ENCODE measurements around the gene FADD.

Gene FADD

GRCh38 chr11:70202920-70203750, at the start of gene FADD:
Gene FADD, plus strand, starts transcription at chr11:70203296. Its CDS starts 164 bp downstream, at chr11:70203460.
- peak; percentile 78 to 86 for DNase-seq (ENCODE audit: low read depth in 2 of 2)

DNA sequence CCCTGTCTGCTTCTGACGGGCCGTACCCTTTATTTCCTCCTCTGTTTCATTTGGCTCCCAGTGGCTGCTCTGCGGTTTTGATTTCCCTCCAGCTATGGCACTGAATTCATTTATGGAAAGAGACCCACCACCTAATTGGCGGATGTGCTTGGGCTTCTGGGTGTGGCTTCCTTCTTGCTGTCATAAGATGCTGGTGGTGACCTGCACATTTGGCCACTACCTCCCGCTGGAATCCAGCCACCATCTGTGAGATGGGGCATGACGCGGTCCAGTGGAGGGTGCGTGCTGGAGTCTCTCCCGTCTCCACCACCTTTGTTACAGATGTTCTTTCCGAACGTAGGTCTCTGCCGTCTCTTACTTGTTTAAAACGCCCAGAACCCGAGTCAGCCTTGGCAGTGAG, 47.7 kb upstream of the FADD start:
- DNase-seq (ENCODE audit: low read depth in 2 of 2) = no peak

- no peak for DNase-seq (ENCODE audit: low read depth in 2 of 2)
Observed at GRCh38 chr11:70156291-70157037, 46.6 kb upstream of the FADD start.

DNA sequence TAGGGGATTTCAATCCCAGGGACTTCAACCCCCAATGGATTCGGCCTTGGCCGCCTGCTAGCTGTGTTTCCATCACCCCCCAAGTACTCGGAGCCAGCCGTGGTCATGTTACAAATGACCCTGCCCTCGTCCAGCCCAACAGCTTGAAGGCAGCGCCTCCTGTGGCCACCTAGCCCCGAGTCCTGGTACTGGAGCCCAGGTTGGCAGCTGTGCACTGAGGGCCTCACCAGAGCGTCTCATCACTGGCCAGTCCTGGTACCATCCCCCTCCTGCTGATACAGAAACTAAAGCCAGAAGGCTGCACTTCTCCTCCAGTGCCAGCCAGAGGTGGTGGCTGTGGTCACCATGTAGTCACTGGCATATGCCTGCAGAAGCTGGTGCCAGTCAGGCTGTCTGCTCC, 44.9 kb upstream of the FADD start:
- no peak for DNase-seq (ENCODE audit: low read depth in 2 of 2)

DNA sequence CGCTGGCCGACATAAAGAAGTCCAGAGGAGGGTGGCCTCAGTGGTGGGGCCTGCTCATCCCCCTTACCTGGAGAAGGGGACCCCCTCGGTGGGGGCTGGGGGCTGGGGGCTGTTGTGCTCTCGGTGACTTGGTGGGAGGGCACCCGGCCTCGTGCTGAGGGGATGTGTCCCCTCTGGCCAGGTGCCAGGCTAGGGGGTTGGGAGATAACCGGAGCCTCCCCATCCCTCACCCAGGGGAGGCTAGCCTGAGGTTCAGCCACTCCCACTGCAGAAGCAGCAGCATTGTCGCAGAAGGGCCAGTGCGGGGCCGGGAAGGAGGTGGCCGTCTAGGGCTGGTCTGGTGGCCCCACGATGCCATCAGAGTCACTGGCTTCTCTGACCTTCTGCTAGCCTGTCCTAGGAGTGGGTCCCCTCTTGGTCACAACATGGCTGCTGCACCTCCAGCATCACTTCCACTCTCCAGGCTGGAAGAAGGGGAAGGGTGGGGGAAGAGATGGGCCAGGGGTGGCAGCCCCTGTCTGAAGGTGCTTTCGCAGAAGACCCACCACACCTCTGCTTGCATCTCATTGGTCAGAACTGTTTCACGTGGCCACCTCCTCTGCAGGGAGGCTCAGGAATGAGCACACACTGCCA, 44.2 kb upstream of the FADD start:
- DNase-seq (ENCODE audit: low read depth in 2 of 2) = no peak

DNA sequence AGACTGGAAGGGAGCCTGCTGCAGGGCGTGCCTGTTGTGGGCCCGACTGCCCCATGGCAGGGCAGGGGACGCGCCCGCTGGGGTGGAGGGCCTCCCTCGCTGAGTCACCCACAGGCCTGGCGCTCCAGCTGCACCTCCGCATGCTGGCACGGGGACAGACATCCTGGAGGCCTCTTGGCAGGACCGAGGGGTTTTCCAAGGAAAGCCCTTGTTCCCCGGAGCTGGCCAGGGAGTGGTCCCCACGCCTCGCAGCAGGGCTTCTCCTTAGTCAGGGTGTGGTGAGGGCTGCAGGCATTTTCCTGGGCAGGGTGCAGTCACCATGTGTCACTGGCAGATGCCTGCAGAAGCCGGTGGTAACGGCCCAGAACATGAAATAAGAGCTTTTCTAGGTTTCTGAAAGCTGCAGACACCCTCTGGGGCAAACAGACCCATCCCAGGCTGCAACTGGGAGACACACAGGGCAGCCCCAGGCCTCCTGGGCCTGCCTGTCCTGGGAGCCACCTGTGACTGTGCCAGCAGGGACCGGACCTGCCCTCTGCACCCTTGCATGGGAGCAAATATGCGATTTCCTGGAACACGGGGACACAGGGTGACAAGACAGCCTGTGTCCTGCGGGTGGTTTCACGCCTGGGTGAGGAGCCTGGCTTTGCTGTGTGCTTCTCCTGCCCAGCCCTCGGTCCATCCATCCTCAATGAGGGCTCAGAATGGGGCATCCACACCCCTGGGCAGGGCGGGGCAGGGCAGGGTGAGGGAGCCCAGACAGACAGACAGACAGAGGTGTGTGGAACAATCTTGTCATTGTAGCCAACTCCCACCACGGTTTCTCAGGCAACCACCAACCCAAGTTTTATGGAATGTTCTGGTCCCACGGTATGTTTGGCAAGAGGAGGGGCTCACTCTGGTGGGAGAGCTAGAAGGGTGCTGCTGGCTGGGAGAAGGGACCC, 43.2 kb upstream of the FADD start:
- DNase-seq (ENCODE audit: low read depth in 2 of 2) = no peak

DNA sequence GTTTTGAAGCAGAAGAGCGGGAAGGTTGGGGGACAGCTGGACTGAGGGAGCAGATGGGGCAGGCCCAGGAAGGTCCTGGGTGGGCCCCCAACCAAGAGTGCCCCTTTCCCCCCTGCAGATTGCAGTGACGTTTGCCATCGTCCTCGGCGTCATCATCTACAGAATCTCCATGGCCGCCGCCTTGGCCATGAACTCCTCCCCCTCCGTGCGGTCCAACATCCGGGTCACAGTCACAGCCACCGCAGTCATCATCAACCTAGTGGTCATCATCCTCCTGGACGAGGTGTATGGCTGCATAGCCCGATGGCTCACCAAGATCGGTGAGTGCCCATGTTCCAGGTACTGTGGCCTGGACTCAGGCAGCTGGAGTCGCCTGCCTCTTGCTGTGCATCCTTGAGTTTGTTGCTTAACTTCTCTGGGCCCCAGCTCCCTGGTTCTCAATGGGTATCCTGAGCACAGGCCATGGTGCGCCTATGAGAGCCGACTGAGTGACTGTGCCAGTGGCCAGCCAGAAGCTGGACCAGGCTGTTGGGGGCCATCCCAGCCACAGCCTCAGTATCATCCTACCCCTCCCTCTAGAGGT, 42.0 kb upstream of the FADD start:
- DNase-seq (ENCODE audit: low read depth in 2 of 2) = no peak

GRCh38 chr11:70164705-70165104, 38.4 kb upstream of the FADD start:
- no peak for DNase-seq (ENCODE audit: low read depth in 2 of 2)

DNA sequence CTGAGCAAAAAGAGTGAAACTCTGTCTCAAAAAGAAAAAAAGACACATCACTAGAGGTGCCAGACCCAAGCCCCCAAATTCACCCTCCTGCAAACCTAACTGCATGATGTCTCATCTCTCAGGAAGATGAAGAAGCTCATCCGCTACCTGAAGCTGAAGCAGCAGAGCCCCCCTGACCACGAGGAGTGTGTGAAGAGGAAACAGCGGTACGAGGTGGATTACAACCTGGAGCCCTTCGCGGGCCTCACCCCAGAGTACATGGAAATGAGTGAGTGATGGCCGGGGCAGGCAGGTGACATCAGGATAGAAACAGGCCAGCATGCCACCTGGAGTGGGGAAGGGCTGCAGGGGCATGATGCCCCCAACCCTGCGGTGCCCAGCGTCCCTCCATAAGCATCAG, 36.0 kb upstream of the FADD start:
- no peak for DNase-seq (ENCODE audit: low read depth in 2 of 2)

GRCh38 chr11:70167723-70168404, 35.2 kb upstream of the FADD start:
- no peak for DNase-seq (ENCODE audit: low read depth in 2 of 2)

GRCh38 chr11:70168405-70168754, 34.7 kb upstream of the FADD start:
- DNase-seq (ENCODE audit: low read depth in 2 of 2) = no peak

DNA sequence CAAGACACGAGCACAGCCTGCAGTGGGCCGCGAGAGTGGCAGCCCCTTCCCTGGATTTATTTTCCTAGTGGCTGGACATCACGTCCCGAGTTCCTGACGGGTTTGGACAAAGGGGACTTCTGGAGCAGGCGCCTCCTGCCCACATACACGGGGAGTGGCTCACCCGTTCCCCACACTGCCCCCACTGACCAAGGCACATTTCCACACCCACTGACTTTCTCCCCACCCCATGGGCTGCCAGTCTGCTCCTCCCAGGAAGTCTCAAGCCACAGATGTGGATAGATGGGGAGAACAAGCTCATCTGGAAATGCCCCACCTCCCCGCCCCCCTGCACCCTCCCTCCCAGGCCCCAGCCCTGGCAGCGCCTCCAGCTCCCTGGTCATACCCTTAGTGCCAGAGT, 34.0 kb upstream of the FADD start:
- no peak for DNase-seq (ENCODE audit: low read depth in 2 of 2)

DNA sequence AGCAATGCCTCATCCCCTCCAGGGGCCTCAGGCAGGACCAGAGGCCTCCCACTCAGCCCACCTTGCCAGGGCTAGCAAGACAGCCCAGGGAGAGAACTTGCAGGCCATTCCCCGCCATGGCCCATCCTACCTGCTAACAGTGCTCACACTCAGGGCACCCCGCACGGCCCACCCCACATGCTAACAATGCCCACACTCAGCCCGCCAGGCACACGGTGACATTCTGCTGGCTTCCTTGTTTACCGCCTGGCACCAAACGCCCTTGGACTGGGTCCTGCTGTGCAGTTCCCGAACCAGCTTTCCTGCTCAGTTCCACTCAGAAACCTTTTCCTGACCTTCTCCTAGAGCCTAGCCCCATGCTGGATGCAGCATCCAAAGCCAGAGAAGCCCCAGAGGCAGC, 33.5 kb upstream of the FADD start:
- DNase-seq (ENCODE audit: low read depth in 2 of 2) = no peak

DNA sequence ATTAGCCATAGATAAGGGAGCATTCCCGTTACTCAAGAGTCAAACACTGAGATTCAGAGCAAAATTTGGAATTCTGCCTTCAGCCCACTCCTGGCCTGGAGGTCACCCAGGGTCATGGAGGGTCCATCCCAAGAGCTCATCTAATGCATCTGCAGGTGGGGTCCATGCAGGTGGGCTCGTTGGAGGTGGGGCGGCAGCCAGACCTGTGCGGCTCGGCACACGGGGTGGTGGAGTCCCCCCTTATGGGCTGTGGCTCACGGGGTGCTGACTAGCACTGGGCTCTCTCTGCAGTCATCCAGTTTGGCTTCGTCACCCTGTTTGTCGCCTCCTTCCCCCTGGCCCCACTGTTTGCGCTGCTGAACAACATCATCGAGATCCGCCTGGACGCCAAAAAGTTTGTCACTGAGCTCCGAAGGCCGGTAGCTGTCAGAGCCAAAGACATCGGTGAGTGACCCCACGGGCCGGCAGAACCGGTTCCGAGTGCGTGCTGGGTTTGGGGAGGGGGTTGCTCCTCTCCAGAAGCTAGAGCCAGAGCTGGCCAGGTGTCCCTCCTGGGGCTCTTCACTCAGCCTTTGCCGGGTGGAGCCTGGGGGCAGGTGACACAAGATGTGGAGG, 32.4 kb upstream of the FADD start:
- DNase-seq (ENCODE audit: low read depth in 2 of 2) = no peak

- DNase-seq (ENCODE audit: low read depth in 2 of 2) = no peak
Observed at GRCh38 chr11:70173018-70173417, 30.1 kb upstream of the FADD start.

DNA sequence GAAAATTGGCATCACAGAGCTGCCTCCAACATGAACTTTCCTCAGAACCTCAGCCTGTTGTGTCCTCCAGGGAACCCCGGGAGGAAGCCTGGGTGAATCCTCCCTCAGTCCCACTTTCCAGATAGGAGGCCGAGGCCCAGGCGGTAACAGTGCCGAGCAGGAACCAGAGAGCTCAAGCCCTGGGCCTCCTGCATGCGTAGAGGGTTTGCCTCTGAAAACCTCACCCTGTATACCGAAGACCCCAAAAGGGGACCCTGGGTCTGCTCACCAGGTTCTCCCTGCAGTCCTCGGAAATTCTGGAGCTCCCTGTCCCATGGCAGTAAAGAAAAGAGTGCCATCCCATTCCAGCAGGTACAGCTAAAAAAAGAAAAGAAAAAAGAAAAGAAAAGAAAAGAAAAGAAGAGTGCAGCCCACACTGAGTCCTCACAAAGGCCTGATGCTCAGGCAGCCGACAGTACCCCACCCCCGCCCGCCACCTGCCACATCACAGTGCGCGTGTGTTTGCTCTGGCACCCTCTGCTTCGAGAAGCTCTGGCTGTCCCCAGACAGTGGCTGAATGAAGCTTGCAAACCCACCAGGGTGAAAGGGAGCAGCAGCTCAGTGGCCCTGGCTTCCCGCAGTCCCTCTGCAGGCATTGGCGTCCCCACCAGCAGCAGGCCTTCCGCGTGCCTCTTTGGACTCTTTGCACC, 28.4 kb upstream of the FADD start:
- DNase-seq (ENCODE audit: low read depth in 2 of 2) = no peak

DNA sequence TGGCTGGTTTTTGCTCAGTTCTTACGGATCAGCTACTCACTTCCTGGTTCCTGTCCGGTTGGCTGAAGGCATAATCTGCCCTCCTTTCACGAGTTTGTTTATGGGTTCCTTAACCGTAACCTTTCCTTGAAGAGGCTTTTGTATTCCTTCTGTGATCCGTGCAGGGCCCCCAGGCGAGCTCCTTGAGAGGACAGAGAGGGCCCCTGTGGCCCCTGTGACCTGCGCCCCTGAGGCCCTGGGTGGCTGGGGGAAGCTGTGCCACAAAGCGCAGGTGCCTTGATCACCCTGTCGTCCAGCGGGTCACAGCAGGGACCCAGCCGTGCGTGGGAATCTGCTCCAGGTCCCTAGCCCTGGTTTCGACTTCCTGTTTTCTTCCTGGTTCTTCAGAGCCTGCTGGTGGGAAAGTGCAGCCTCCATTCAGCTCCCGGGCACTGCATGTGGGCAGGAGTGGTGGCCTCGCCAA, 27.8 kb upstream of the FADD start:
- no peak for DNase-seq (ENCODE audit: low read depth in 2 of 2)

DNA sequence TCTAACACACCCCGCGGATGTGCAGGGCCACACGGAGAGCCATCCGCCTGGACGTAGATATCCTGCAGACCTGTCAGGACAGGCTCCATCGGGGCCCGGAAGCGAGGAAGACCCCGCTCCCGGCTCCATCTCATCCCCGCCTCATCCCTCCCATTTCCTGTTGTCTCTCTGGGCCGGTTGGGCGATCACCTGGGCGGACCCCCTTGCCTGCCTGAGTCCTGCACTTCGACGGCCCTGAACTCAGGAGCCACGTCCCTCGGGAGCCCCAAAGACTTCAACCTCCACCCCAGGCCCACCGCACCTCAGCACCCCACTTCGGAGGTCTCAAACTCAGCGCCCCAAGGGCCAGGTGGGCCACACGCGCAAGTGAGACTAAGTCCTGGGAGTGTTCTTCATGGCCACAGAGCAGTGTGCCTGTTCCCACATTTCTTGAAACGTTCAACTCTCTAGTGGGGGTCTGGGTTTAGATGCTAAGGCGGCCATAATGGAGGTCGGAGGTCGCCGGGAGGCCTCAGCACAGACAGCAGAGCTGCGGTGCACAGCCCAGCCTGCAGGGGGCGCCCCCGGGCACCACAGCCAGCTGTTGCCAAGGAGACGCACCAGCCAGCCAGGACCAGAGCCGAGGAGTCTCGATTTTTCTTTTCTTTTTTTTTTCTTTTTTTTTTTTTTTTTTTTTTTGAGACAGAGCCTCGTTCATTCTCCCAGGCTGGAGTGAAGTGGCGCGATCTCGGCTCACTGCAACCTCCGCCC, 26.0 kb upstream of the FADD start:
- peak; percentile 53 to 66 for DNase-seq (ENCODE audit: low read depth in 2 of 2)

GRCh38 chr11:70180906-70181305, 22.2 kb upstream of the FADD start:
- DNase-seq (ENCODE audit: low read depth in 2 of 2) = no peak

Data from stimulated activated CD4-positive, alpha-beta T cell treated with anti-CD3 and anti-CD28 coated beads, Interleukin-4, amount 100 ng/mL, for 48 hours (primary cell).